22Rv1 (cell line): Measurements from ENCODE around the gene RB1.
A peak's percentile ranks its signal among the peaks of the same experiment; 100 is the strongest.

Experiments
- H3K27ac ChIP-seq: fragments of 450-650 bp; 2 replicates; pipeline ENCODE4 v1.5.1; 2017
- ZFX ChIP-seq: fragments of 450-650 bp; IDR thresholded peaks from 2 replicates; pipeline ENCODE4 v1.6.1; 2017; ENCODE audit warnings: antibody characterized with exemption, borderline replicate concordance
- TF ChIP-seq, protein P1 (sequence below): fragments of 450-650 bp; IDR thresholded peaks from 2 replicates; pipeline ENCODE4 v1.5.1; 2017; ENCODE audit warnings: mild to moderate bottlenecking

RB1 gene

DNA sequence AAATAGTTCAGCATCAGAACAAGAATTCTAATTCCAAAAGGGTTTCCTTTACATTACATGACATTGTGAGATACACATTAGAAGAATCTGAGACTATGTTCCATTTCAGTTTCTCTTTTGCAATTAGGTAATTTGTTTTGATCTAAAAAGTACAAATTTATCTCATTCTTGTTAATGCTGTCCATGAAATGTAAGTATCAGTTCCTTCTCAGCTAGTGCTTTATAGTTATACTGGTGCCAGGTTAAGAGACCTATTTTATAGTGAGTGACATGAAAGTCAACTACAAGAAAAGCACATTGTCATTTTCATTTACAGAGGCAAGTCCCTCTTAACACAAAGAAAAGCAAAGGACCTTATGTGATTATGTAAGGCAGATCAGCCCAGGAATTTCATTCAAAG, 185.4 kb downstream of the RB1 start:
- no peak overlapping the region for H3K27ac ChIP-seq
- TF ChIP-seq ZFX, result no peak
- TF ChIP-seq, protein P1, sequence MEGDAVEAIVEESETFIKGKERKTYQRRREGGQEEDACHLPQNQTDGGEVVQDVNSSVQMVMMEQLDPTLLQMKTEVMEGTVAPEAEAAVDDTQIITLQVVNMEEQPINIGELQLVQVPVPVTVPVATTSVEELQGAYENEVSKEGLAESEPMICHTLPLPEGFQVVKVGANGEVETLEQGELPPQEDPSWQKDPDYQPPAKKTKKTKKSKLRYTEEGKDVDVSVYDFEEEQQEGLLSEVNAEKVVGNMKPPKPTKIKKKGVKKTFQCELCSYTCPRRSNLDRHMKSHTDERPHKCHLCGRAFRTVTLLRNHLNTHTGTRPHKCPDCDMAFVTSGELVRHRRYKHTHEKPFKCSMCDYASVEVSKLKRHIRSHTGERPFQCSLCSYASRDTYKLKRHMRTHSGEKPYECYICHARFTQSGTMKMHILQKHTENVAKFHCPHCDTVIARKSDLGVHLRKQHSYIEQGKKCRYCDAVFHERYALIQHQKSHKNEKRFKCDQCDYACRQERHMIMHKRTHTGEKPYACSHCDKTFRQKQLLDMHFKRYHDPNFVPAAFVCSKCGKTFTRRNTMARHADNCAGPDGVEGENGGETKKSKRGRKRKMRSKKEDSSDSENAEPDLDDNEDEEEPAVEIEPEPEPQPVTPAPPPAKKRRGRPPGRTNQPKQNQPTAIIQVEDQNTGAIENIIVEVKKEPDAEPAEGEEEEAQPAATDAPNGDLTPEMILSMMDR, result no peak

DNA sequence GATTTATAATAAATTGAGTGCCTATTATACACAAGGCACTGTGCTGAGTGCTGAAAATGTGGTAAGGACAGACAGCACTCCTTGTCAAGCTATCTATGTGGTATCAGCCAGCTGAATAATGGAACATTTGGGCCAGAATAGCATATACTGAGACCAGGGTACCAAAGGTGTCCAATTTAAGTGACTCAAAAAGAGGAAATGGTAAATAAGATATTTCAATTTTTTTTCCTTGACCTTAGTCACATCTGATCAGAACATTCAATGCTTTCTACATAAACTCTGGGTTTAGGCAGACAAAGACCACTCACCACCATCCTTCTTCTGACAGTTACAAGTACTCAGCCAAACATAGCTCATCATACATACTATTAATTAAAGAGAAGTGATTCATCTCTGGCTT, 186.1 kb downstream of the RB1 start:
- no peak overlapping the region for H3K27ac ChIP-seq
- TF ChIP-seq, protein P1, result no peak
- no peak for TF ChIP-seq ZFX

- TF ChIP-seq, protein P1, result no peak
- no peak for TF ChIP-seq ZFX
- H3K27ac ChIP-seq, result no peak overlapping the region
Observed at GRCh38 chr13:48490241-48490640, 186.7 kb downstream of the RB1 start.

DNA sequence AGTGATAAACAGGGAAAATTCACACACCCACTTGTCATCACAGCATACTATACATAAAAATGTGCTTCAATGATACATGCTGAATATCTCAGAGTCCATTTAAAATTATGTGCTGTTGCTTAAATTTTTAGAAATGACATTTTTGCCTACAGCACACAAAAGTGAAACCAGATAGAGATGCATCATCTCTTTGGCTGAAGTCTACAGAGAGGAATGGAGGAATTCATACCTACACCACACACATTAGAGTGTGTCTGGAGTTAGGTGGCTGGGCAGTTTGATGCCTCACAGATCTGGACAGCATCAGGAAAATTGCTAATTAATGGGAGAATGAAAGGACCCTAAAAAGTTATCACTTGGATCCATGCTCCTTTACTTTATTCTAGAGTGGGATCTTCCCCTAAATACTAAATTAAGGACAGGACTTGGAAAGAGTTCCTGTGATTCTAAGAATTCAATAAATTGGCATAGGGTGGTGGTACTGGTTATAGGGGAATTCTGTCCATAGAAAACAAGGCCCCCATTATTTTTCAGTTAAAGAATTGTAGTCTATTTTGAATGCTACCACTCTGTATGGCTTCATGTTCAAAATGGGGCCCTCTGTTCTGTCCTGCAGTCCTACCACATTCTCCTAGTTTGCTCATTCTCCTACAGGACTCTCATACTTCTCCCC, 188.0 kb downstream of the RB1 start:
- H3K27ac ChIP-seq, result no peak overlapping the region
- no peak for TF ChIP-seq ZFX
- TF ChIP-seq, protein P1, result no peak

DNA sequence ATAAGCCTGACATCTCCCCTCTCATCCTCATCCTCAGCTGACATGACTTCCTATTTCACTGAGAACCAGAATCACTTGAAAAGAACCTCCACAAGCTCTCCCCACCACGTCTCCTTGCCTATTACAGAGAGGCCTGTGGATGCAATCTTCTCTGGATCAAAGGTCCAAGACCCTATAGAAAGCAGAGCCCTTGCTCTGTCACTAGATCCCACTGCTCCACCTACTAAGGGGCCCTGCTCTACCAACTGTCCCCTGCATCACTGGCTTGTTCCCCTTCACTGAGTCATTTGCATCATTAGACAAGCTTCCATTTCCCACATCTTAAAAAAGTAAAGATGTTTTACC, 188.5 kb downstream of the RB1 start:
- H3K27ac ChIP-seq, result no peak overlapping the region
- TF ChIP-seq, protein P1, result no peak
- no peak for TF ChIP-seq ZFX

GRCh38 chr13:48492470-48493065, 189.0 kb downstream of the RB1 start:
- H3K27ac ChIP-seq, result no peak overlapping the region
- TF ChIP-seq ZFX, result no peak
- TF ChIP-seq, protein P1, result no peak

- TF ChIP-seq ZFX, result no peak
- H3K27ac ChIP-seq, result peak overlapping the region; percentile 47
Observed at GRCh38 chr13:48493066-48493765, 189.7 kb downstream of the RB1 start.
